CD14-positive monocyte (primary cell): ENCODE data around the gene SYMPK. TPM values are rescaled to one million over a fixed set of nuclear protein-coding genes. Genes with fewer than 3 reads are reported as not detected.

Experiments
- DNase-seq, 3 donors: peaks; one replicate each; pipeline ENCODE4 v3.0.0-alpha.2; 2011 to 2022
- H2AFZ ChIP-seq: 2 replicates; pipeline ENCODE4 v1.6.0; 2012; ENCODE audit warnings: mild to moderate bottlenecking, low read depth, low read length, inconsistent platforms; ENCODE audit not compliant: insufficient read depth, poor library complexity, severe bottlenecking
- H3K27ac ChIP-seq, 2 donors: 1 replicate in 1 of 2; 2 replicates in 1 of 2; pipeline ENCODE4 v1.5.1; 2012 to 2013; ENCODE audit warnings: low read length in 2 of 2, control low read depth in 1 of 2, inconsistent platforms in 1 of 2, low read depth in 1 of 2, mild to moderate bottlenecking in 1 of 2
- H3K27me3 ChIP-seq, 2 donors: one replicate each; pipeline versions ENCODE4 v1.6.0 to v1.6.1; 2011 to 2013; ENCODE audit warnings: low read length in 2 of 2; ENCODE audit not compliant: control insufficient read depth in 2 of 2, insufficient read depth in 2 of 2
- H3K36me3 ChIP-seq, 2 donors: replicated peaks in 1 of 2; 1 replicate in 1 of 2; 2 replicates in 1 of 2; pipeline versions ENCODE4 v1.5.1 to v1.6.1; 2012 to 2013; ENCODE audit warnings: low read length in 2 of 2, control low read depth in 1 of 2, inconsistent platforms in 1 of 2, mild to moderate bottlenecking in 1 of 2; ENCODE audit not compliant: insufficient read depth in 2 of 2, control insufficient read depth in 1 of 2
- H3K4me1 ChIP-seq, 2 donors: 1 replicate in 1 of 2; 2 replicates in 1 of 2; pipeline versions ENCODE4 v1.5.1 to v1.6.1; 2012 to 2013; ENCODE audit warnings: low read length in 2 of 2, control low read depth in 1 of 2, inconsistent platforms in 1 of 2, mild to moderate bottlenecking in 1 of 2, moderate library complexity in 1 of 2; ENCODE audit not compliant: insufficient read depth in 2 of 2, control insufficient read depth in 1 of 2
- H3K4me2 ChIP-seq: replicated peaks from 2 replicates; pipeline ENCODE3; 2012; ENCODE audit warnings: low read length, moderate library complexity, mild to moderate bottlenecking; ENCODE audit not compliant: poor library complexity, severe bottlenecking; ENCODE audit errors: extremely low read depth
- H3K4me3 ChIP-seq, 3 experiments: fragments of 200-600 bp in 1 of 3; sonication (generic) in 1 of 3; replicated peaks in 1 of 3; 1 replicate in 2 of 3; 2 replicates in 1 of 3; pipeline ENCODE4 v1.5.1; 2011 to 2013; ENCODE audit warnings: low read length in 3 of 3, mild to moderate bottlenecking in 3 of 3, control low read depth in 2 of 3, low read depth in 2 of 3, inconsistent platforms in 1 of 3, moderate library complexity in 1 of 3
- H3K79me2 ChIP-seq: 2 replicates; pipeline ENCODE4 v1.6.0; 2012; ENCODE audit warnings: mild to moderate bottlenecking, control low read depth, inconsistent platforms, low read length, moderate library complexity; ENCODE audit not compliant: insufficient read depth
- H3K9ac ChIP-seq: 2 replicates; pipeline ENCODE4 v1.6.0; 2017; ENCODE audit warnings: low read length, mild to moderate bottlenecking; ENCODE audit not compliant: insufficient read depth, poor library complexity, severe bottlenecking
- H3K9me3 ChIP-seq, 2 donors: replicated peaks in 1 of 2; 1 replicate in 1 of 2; 2 replicates in 1 of 2; pipeline versions ENCODE4 v1.5.1 to v1.6.1; 2012 to 2013; ENCODE audit warnings: low read length in 2 of 2, control low read depth in 1 of 2; ENCODE audit not compliant: control insufficient read depth in 1 of 2, insufficient read depth in 1 of 2
- H4K20me1 ChIP-seq: 2 replicates; pipeline ENCODE4 v1.6.0; 2012; ENCODE audit warnings: mild to moderate bottlenecking, low read length, control low read depth, moderate library complexity; ENCODE audit not compliant: insufficient read depth
- H3K27ac Mint-ChIP-seq, 7 donors: one replicate each; pipeline ENCODE4 v1.8.0; 2020; ENCODE audit warnings: mild to moderate bottlenecking in 7 of 7, mixed read lengths in 7 of 7, moderate library complexity in 6 of 7, inconsistent platforms in 2 of 7
- H3K27me3 Mint-ChIP-seq, 3 donors: one replicate each; pipeline ENCODE4 v1.8.0; 2021 to 2022; ENCODE audit warnings: low read depth in 3 of 3, mild to moderate bottlenecking in 3 of 3, mixed read lengths in 3 of 3, moderate library complexity in 3 of 3, inconsistent platforms in 1 of 3
- H3K36me3 Mint-ChIP-seq, 2 donors: one replicate each; pipeline ENCODE4 v1.8.0; 2020; ENCODE audit warnings: mixed read lengths in 2 of 2, inconsistent platforms in 1 of 2, mild to moderate bottlenecking in 1 of 2
- H3K4me1 Mint-ChIP-seq: one replicate; pipeline ENCODE4 v1.8.0; 2020; ENCODE audit warnings: mild to moderate bottlenecking, mixed read lengths
- H3K4me3 Mint-ChIP-seq, 2 donors: one replicate each; pipeline ENCODE4 v1.8.0; 2020; ENCODE audit warnings: mild to moderate bottlenecking in 2 of 2, mixed read lengths in 2 of 2, moderate library complexity in 1 of 2
- H3K9me3 Mint-ChIP-seq, 7 donors: one replicate each; pipeline ENCODE4 v1.8.0; 2020 to 2022; ENCODE audit warnings: mixed read lengths in 7 of 7, mild to moderate bottlenecking in 6 of 7, moderate library complexity in 6 of 7, inconsistent platforms in 2 of 7
- CTCF ChIP-seq: fragments of 200-600 bp; IDR thresholded peaks from one replicate; pipeline ENCODE4 v1.8.0; 2022; ENCODE audit warnings: antibody characterized with exemption, mild to moderate bottlenecking
- WGBS: methylation state at CpG from one replicate; pipeline ENCODE4 v1.1.5; 2013; ENCODE audit warnings: missing lambda C conversion rate; ENCODE audit not compliant: insufficient coverage; 5-methylcytosine and 5-hydroxymethylcytosine counted together
- intact Hi-C, 2 donors: fragments of 100-400 bp; cut with micrococcal nuclease; formaldehyde crosslinking; loops; one replicate each; pipeline versions ENCODE4 v1.15.0 to v1.15.1; 2023
- polyA plus RNA-seq, 3 donors: library from polyadenylated mRNA; depleted of rRNA in 1 of 3; unstranded in 2 of 3; stranded (reverse) in 1 of 3; fragments of 300-500 nt in 2 of 3; fragments of >200 nt in 1 of 3; fragmentation: Illumina TruSeq in 2 of 3; gene quantifications; 1 replicate in 2 of 3; 2 replicates in 1 of 3; pipeline ENCODE4 v1.2.3, GENCODE V29; 2012 to 2021

Gene SYMPK
- polyA plus RNA-seq, 3 donors, result 5.6 to 96.1 (median 15.7) TPM

GRCh38 chr19:45798995-45799517 is 63.9 kb downstream of the SYMPK start:
- H3K79me2 ChIP-seq, result no peaks in the 10 kb centered on the region
- no peaks in the 10 kb centered on the region for H3K36me3 ChIP-seq
- H3K4me1 Mint-ChIP-seq, result peaks cover 5% of the 10 kb centered on the region
- no peak overlapping the region for H3K9ac ChIP-seq
- H3K36me3 Mint-ChIP-seq, result peaks cover 3 to 5% of the 10 kb centered on the region in 2 donors
- peaks cover 2 to 40% (median 9%) of the 10 kb centered on the region in 7 donors for H3K9me3 Mint-ChIP-seq
- H3K4me3 Mint-ChIP-seq, result peak overlapping the region in 1 of 2 donors; percentile 81
- no peak overlapping the region for H3K27ac Mint-ChIP-seq
- WGBS, result 7% methylated on average over 5 of the region's 10 CpGs
- H4K20me1 ChIP-seq, result peaks cover 19% of the 10 kb centered on the region
- peaks cover 98 to 100% (median 99%) of the 10 kb centered on the region in 3 donors for H3K27me3 Mint-ChIP-seq
- peak; percentile 32 to 59 (median 58) for DNase-seq
- intact Hi-C loops, result loop anchor here (1.0 kb wide), 1 partner anchor 29 kb away; no protein-coding TSS in a partner anchor
- peaks cover 45 to 95% of the 10 kb centered on the region in 2 donors for H3K27me3 ChIP-seq
- peak; percentile 93 for TF ChIP-seq CTCF
- peaks cover 0 to 9% of the 10 kb centered on the region in 2 donors for H3K9me3 ChIP-seq
- peaks cover under 1 to 2% of the 10 kb centered on the region in 2 donors for H3K4me1 ChIP-seq
- H3K4me3 ChIP-seq, result no peak overlapping the region
- H3K4me2 ChIP-seq, result no peak overlapping the region
- H3K27ac ChIP-seq, result no peak overlapping the region
- H2AFZ ChIP-seq, result no peak overlapping the region

DNA sequence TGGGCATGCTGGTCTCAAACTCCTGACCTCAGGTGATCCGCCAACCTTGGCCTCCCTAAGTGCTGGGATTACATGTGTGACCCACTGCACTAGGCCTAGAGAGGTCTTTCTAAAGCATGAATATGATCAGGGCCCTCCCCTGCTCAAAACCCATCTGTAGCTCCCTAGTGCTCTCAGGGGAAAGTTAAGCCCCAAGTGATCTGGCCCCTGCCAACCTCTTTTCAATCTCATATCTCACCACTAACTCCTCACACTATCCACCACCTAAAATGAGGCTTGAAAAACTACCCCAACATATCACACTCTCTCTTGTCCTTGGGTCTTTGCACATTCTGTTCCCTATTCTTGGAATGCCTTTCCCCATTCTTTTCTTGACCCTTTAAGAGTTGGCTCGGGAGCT is 68.3 kb downstream of the SYMPK start:
- H3K79me2 ChIP-seq, result no peaks in the 10 kb centered on the region
- peaks cover 0 to 9% of the 10 kb centered on the region in 2 donors for H3K9me3 ChIP-seq
- Mint-ChIP-seq H3K27ac (no peak overlapping the region), H3K36me3 (peaks cover 6 to 12% of the 10 kb centered on the region in 2 donors), H3K4me3 (peak overlapping the region in 1 of 2 donors; percentile 94), H3K9me3 (peaks cover 6 to 48% (median 25%) of the 10 kb centered on the region in 7 donors), H3K4me1 (peaks cover 37% of the 10 kb centered on the region), H3K27me3 (peaks cover 83 to 91% (median 91%) of the 10 kb centered on the region in 3 donors)
- peaks cover 52 to 77% of the 10 kb centered on the region in 2 donors for H3K27me3 ChIP-seq
- TF ChIP-seq CTCF, result no peak
- DNase-seq, result no peak
- H3K4me3 ChIP-seq, result no peak overlapping the region
- H3K9ac ChIP-seq, result no peak overlapping the region
- H3K4me1 ChIP-seq, result peaks cover 35 to 41% of the 10 kb centered on the region in 2 donors
- no peaks in the 10 kb centered on the region for H3K36me3 ChIP-seq
- H2AFZ ChIP-seq, result no peak overlapping the region
- 83% methylated on average over 1 of the region's 2 CpGs for WGBS
- peaks cover 50% of the 10 kb centered on the region for H4K20me1 ChIP-seq
- intact Hi-C loops, result no loop called here
- no peak overlapping the region for H3K4me2 ChIP-seq
- H3K27ac ChIP-seq, result no peak overlapping the region
